GM19328 (cell line): ENCODE data around the gene RND3.

ENCODE experiments used
- ATAC-seq: cut with Tn5 transposase; IDR thresholded peaks from one replicate; pipeline ENCODE4 v1.9.1; 2021; ENCODE audit warnings: mild to moderate bottlenecking, moderate library complexity; ENCODE audit not compliant: unreplicated experiment

The RND3 gene

GRCh38 chr2:150494234-150494945 is 6.9 kb upstream of the RND3 start:
- no peak for ATAC-seq

GRCh38 chr2:150491943-150492342 is 4.5 kb upstream of the RND3 start:
- ATAC-seq = no peak

GRCh38 chr2:150491430-150491829 is 4.0 kb upstream of the RND3 start:
- no peak for ATAC-seq

- ATAC-seq = no peak
These were observed 3.0 kb upstream of the RND3 start for GRCh38 chr2:150490466-150490865.

- ATAC-seq = no peak
These were observed 655 bp downstream of the RND3 start for GRCh38 chr2:150486539-150487484.

GRCh38 chr2:150485871-150486538 is 1.5 kb downstream of the RND3 start:
- no peak for ATAC-seq

- no peak for ATAC-seq
These were observed 2.2 kb downstream of the RND3 start for GRCh38 chr2:150485114-150485870.

GRCh38 chr2:150484461-150485021 is 2.9 kb downstream of the RND3 start:
- no peak for ATAC-seq

- ATAC-seq = no peak
These were observed 3.5 kb downstream of the RND3 start for GRCh38 chr2:150484006-150484405.

- no peak for ATAC-seq
These were observed 3.9 kb downstream of the RND3 start for GRCh38 chr2:150483532-150483931.

- ATAC-seq = no peak
These were observed 4.6 kb downstream of the RND3 start for GRCh38 chr2:150482667-150483400.

- ATAC-seq = no peak
These were observed 5.4 kb downstream of the RND3 start for GRCh38 chr2:150482111-150482510.

- ATAC-seq = no peak
These were observed 6.3 kb downstream of the RND3 start for GRCh38 chr2:150480971-150481830.

GRCh38 chr2:150480241-150480640 is 7.2 kb downstream of the RND3 start:
- no peak for ATAC-seq

GRCh38 chr2:150479075-150479915 is 8.2 kb downstream of the RND3 start:
- no peak for ATAC-seq

GRCh38 chr2:150478200-150478974 is 9.1 kb downstream of the RND3 start:
- no peak for ATAC-seq

GRCh38 chr2:150477347-150477746 is 10.1 kb downstream of the RND3 start:
- no peak for ATAC-seq
